Omental fat pad (tissue), 4 donors: ENCODE measurements around the gene TMSB4Y. TPM values are rescaled to one million over a fixed set of nuclear protein-coding genes. Genes with fewer than 3 reads are reported as not detected.

Source experiments
- ATAC-seq: fragments of 150-250 bp; one replicate; pipeline ENCODE4 v1.9.1; 2016; ENCODE audit warnings: mild to moderate bottlenecking, moderate library complexity; ENCODE audit not compliant: low FRiP score
- DNase-seq: peaks from one replicate; pipeline ENCODE4 v3.0.0-alpha.2; 2019; ENCODE audit warnings: low spot score
- CTCF ChIP-seq, 3 donors: fragments of 450-650 bp; IDR thresholded peaks; one replicate each; pipeline ENCODE4 v1.5.1; 2016 to 2017; ENCODE audit warnings: antibody characterized with exemption in 3 of 3, mild to moderate bottlenecking in 3 of 3, moderate library complexity in 2 of 3
- total RNA-seq, 4 donors: library from RNA; depleted of rRNA; stranded (reverse); fragments of >200 nt; gene quantifications; one replicate each; pipeline ENCODE4 v1.1.0, GENCODE V29; 2016

The TMSB4Y gene
- total RNA-seq, 4 donors from 2014 or later, result 0.72 to 1.3 TPM; not detected in 2

GRCh38 chrY:13718996-13719395, 15.3 kb downstream of the TMSB4Y start:
- ATAC-seq (no peak), DNase-seq (no peak)
- TF ChIP-seq CTCF (IDR thresholded peaks at IDR 0.05), result no peak

GRCh38 chrY:13729517-13729916, 25.8 kb downstream of the TMSB4Y start:
- no peak for TF ChIP-seq CTCF (IDR thresholded peaks at IDR 0.05)
- DNase-seq (no peak), ATAC-seq (no peak)

- DNase-seq, result no peak
- ATAC-seq, result no peak
- no peak for TF ChIP-seq CTCF (IDR thresholded peaks at IDR 0.05)
Measured at GRCh38 chrY:13738618-13739017, 34.9 kb downstream of the TMSB4Y start.

GRCh38 chrY:13751289-13752071, 47.8 kb downstream of the TMSB4Y start:
- ATAC-seq (no peak), DNase-seq (no peak)
- no peak for TF ChIP-seq CTCF (IDR thresholded peaks at IDR 0.05)

GRCh38 chrY:13754661-13755060, 51.0 kb downstream of the TMSB4Y start:
- no peak for ATAC-seq
- no peak for TF ChIP-seq CTCF (IDR thresholded peaks at IDR 0.05)
- no peak for DNase-seq

Other genes starting within 250 kb of the TMSB4Y start
- gene UTY, start 223.9 kb upstream of the TMSB4Y start, total RNA-seq, result 10 to 100 TPM in 2 of 4 donors, under 1 TPM in 1, not detected in 1; 0.13 to 57.4 (median 32.3) TPM